Right lobe of liver (tissue), 6 donors: ENCODE measurements around the gene BCL10. TPM values are rescaled to one million over a fixed set of nuclear protein-coding genes. Genes with fewer than 3 reads are reported as not detected.

ENCODE experiments used
- ATAC-seq, 4 donors: fragments of 200-7000 bp; cut with Tn5 transposase; one replicate each; pipeline ENCODE4 v1.9.1; 2020; ENCODE audit warnings: mild to moderate bottlenecking in 4 of 4, moderate library complexity in 4 of 4
- DNase-seq, 3 donors: peaks; one replicate each; pipeline ENCODE4 v3.0.0-alpha.2; 2020
- H3K27ac ChIP-seq, 3 donors: fragments of 200-600 bp; one replicate each; pipeline ENCODE4 v1.8.0; 2022
- H3K27me3 ChIP-seq, 2 donors: fragments of 200-600 bp; one replicate each; pipeline ENCODE4 v1.8.0; 2022
- H3K36me3 ChIP-seq, 4 donors: fragments of 200-600 bp; sonication (generic) in 1 of 4; one replicate each; pipeline versions ENCODE4 v1.5.1 to v1.8.0; 2017 to 2022; ENCODE audit warnings: control low read depth in 1 of 4
- H3K4me1 ChIP-seq, 4 donors: fragments of 200-600 bp; sonication (generic) in 1 of 4; one replicate each; pipeline versions ENCODE4 v1.5.1 to v1.8.0; 2017 to 2022; ENCODE audit warnings: control low read depth in 1 of 4
- H3K4me3 ChIP-seq, 3 donors: fragments of 200-600 bp; one replicate each; pipeline ENCODE4 v1.8.0; 2022
- H3K9me3 ChIP-seq, 4 donors: fragments of 200-600 bp; sonication (generic) in 1 of 4; one replicate each; pipeline versions ENCODE4 v1.5.1 to v1.8.0; 2017 to 2022; ENCODE audit warnings: control low read depth in 1 of 4
- CTCF ChIP-seq, 4 donors: fragments of 200-600 bp in 3 of 4; fragments of 450-650 bp in 1 of 4; IDR thresholded peaks; one replicate each; pipeline versions ENCODE4 v1.5.1 to v1.8.0; 2016 to 2022; ENCODE audit warnings: antibody characterized with exemption in 4 of 4, mild to moderate bottlenecking in 2 of 4
- POLR2A ChIP-seq: fragments of 450-650 bp; IDR thresholded peaks from one replicate; pipeline ENCODE4 v1.6.1; 2017; ENCODE audit warnings: antibody characterized with exemption, mild to moderate bottlenecking
- WGBS: methylation state at CpG from one replicate; pipeline ENCODE4 v1.1.6; 2018; ENCODE audit warnings: low coverage, low lambda C conversion rate; ENCODE audit not compliant: insufficient coverage; ENCODE audit errors: missing lambda C conversion rate; 5-methylcytosine and 5-hydroxymethylcytosine counted together
- intact Hi-C, 2 donors: fragments of 100-400 bp; cut with DNase I; formaldehyde crosslinking; loops; one replicate each; pipeline versions ENCODE4 v1.11.2 to v1.14.1; 2022
- total RNA-seq, 6 experiments: library from RNA; depleted of rRNA in 2 of 6; stranded (reverse); fragments of >200 nt in 2 of 6; fragmentation: NEBNext Ultra II Directional in 3 of 6; extraction: Animal tissue kit (Norgen Biotek cat#: 25700) in 3 of 6; gene quantifications; one replicate each; pipeline versions ENCODE4 v1.1.0 to v1.2.4, GENCODE V29; 2016 to 2023
- donor health status: DM: no; HTN: yes; CAD: no.
- donor health status: DM: no; HTN: no; CAD: no.
- donor health status: DM: no; HTN: no; CAD: no.
- donor health status: DM: no; HTN: yes; CAD: no.
- donor health status: DM: no; HTN: yes; CAD: no.

BCL10 gene
- total RNA-seq, 6 experiments from 2014 or later = 7.3 to 14.1 (median 9.1) TPM

- no peaks in the 10 kb centered on the region for H3K9me3 ChIP-seq
- ATAC-seq (no peak), DNase-seq (no peak)
- H3K27me3 ChIP-seq = no peaks in the 10 kb centered on the region
- WGBS = 86% methylated on average over 2 of the region's 10 CpGs
- no peak for TF ChIP-seq CTCF (IDR thresholded peaks at IDR 0.05)
- H3K27ac ChIP-seq = peak overlapping the region in 1 of 3 donors; percentile 4
- peaks cover 0 to 19% (median 3%) of the 10 kb centered on the region in 4 donors for H3K4me1 ChIP-seq
- H3K4me3 ChIP-seq = no peak overlapping the region
- intact Hi-C loops = no loop called here
- H3K36me3 ChIP-seq = no peaks in the 10 kb centered on the region
These were observed 3.1 kb upstream of the BCL10 start for GRCh38 chr1:85279458-85280080.

DNA sequence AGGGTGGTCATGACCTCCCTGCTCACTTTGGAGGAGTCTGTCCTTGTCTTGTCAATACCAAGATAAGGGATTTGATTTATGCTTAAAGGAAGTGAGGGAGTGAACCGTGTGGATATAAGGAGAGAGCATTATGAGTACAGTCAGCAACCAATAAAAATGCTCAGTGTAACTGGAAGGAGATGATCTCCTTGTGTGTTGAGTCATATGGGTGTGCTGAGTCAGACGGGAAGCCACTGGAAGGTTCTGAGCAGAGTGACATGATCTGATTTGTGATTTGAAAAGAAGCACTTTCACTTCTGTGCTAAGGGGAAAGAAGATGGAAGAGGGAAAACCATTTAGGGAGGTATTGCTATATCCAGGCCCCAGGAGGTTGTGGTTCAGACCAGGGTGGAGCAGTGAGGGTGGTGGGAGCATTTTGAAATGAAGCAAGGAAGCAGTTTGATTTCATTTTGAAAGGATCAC, 2.5 kb upstream of the BCL10 start:
- H3K27ac ChIP-seq = peak overlapping the region in 1 of 3 donors; percentile 4
- no peaks in the 10 kb centered on the region for H3K36me3 ChIP-seq
- DNase-seq = no peak
- peaks cover 0 to 24% (median 3%) of the 10 kb centered on the region in 4 donors for H3K4me1 ChIP-seq
- peak in 1 of 4 donors; percentile 5 for ATAC-seq
- no peaks in the 10 kb centered on the region for H3K27me3 ChIP-seq
- no peaks in the 10 kb centered on the region for H3K9me3 ChIP-seq
- intact Hi-C loops = no loop called here
- 26% methylated on average over 2 of the region's 2 CpGs for WGBS
- H3K4me3 ChIP-seq = no peak overlapping the region
- TF ChIP-seq CTCF (IDR thresholded peaks at IDR 0.05) (no peak), POLR2A (no peak)

DNA sequence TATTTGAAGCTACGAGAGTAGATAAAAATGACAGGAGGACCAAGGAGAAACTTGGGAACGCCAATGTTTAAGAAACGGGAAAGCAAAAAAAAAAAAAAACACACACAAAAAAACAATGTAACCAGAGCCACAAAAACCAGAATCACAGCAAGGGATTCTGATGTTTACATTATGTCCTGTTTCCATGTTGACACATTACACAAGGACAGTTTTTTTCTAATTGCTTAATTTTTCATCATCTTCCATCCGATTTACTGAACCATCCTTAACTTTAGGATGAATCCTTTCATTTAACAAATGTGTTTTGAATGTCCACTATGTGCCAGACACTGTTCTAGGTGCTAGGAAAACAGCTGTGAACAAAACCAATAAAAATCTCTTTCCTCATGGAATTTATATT, 1.4 kb upstream of the BCL10 start:
- DNase-seq = no peak

DNA sequence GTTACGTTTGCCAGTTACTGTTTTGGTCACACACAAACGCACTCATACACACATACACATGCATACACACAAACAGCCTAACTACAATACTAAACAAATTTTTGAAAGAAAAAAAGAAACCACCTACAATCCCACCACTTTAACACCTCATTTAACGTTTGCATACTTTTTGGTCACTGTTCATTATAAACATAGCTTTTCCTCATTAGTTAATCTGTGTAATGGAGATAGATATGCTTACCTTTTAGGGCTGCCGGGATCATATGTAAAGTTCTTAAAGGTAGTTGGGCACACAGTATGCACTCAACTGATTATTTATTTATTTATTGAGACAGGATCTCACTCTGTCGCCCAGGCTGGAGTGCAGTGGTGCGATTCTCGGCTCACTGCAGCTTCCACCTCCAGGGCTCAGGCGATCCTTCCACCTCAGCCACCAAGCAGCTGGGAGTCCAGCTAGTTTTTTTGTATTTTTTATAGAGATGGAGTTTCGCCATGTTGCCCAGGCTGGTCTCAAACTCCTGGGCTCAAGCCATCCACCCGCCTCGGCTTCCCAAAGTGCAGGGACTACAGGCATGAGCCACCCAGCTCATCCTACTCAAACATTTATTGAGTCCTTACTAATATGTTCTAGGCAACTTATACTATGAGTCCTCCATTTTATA, 677 bp upstream of the BCL10 start:
- WGBS = 44% methylated on average over 6 of the region's 11 CpGs
- Histone ChIP-seq H3K27ac (peak overlapping the region; percentile 32 to 96 (median 89)), H3K4me3 (peak overlapping the region; percentile 38 to 84 (median 82)), H3K36me3 (no peaks in the 10 kb centered on the region), H3K9me3 (no peaks in the 10 kb centered on the region), H3K27me3 (no peaks in the 10 kb centered on the region), H3K4me1 (peaks cover 0 to 28% (median 5%) of the 10 kb centered on the region in 4 donors)
- ATAC-seq (no peak), DNase-seq (no peak)
- intact Hi-C loops = no loop called here
- no peak for TF ChIP-seq POLR2A
- TF ChIP-seq CTCF (IDR thresholded peaks at IDR 0.05) = no peak

More for the DNA sequence above, 1.4 kb upstream of the BCL10 start:
- H3K27me3 ChIP-seq = no peaks in the 10 kb centered on the region
- no peak overlapping the region for H3K27ac ChIP-seq
- 66% methylated on average over 4 of the region's 4 CpGs for WGBS
- TF ChIP-seq POLR2A (no peak), CTCF (IDR thresholded peaks at IDR 0.05) (no peak)
- no peaks in the 10 kb centered on the region for H3K36me3 ChIP-seq
- H3K4me3 ChIP-seq = no peak overlapping the region
- intact Hi-C loops = no loop called here
- H3K9me3 ChIP-seq = no peaks in the 10 kb centered on the region
- peaks cover 0 to 24% (median 5%) of the 10 kb centered on the region in 4 donors for H3K4me1 ChIP-seq
- no peak for ATAC-seq
